ENCODE measurements around the gene EYA2.
"Not testable (repeated sequence)": the region's sequence is repeated elsewhere in the genome, so short reads cannot be mapped to it uniquely, and the experiment has no call there.

Gene EYA2, protein sequence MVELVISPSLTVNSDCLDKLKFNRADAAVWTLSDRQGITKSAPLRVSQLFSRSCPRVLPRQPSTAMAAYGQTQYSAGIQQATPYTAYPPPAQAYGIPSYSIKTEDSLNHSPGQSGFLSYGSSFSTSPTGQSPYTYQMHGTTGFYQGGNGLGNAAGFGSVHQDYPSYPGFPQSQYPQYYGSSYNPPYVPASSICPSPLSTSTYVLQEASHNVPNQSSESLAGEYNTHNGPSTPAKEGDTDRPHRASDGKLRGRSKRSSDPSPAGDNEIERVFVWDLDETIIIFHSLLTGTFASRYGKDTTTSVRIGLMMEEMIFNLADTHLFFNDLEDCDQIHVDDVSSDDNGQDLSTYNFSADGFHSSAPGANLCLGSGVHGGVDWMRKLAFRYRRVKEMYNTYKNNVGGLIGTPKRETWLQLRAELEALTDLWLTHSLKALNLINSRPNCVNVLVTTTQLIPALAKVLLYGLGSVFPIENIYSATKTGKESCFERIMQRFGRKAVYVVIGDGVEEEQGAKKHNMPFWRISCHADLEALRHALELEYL

DNA sequence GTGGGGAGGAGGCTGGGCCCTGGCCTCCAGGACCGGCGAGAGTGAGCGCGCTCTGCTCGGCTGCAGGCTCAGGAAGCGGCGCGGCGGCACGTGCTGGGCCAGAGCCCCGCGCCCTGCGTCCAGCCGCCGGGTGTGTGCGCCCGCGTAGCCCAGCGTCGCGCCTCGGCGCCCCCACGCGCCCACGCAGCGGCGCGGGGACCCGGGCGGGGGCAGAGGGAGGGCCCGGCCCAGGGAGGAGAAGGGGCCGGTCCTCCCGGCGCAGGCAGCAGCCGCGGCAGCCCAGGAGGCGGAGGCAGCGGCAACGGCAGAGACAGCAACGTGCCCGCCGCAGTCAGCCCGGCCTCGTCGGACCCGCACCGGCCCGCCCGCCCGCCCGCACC lies at the start of gene EYA2:
TSS of gene EYA2 (plus strand) at position 265 of the 380 bp plus-strand sequence. CDS start 95,168 bp downstream, outside the sequence.
- DNase-seq = no peak

DNA sequence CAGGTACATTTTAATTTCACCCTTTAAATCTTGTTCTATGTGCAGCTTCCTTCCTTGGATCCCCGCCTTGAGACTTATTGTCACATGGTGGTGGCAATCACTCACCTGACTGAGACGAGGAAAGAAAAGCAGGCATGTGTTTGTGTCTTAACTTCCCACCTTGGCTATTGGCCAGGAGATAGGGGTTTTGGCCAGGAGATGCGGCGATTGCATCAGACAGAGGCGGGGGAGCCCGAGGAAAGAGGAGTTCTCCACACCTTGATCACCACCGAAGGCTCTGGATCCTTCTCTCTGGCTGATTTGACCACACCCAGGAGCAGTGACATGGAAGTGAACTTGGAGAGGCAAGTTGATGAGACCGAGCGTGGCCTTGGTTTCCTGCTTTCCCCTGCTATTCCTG lies 49.7 kb upstream of the EYA2 start:
- no peak for DNase-seq

DNA sequence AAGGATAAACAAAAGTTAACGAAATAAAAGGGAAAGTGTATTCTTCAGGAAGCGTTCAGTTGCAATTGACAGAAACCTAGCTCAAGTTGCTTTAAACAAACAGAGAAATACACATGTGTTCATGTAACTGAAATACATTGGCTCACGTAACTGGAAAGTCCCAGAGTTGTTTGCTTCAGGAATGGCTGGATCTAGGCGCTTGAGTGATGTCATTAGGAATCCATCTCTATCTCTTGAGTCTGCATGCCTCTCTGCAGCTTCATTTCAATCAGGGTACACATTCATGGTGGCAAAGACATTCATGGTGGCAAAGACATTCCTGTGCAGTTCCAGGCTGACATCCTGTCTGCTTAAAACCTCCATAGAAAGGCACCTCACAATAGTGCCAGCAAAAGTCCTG lies 45.4 kb upstream of the EYA2 start:
- DNase-seq = no peak

DNA sequence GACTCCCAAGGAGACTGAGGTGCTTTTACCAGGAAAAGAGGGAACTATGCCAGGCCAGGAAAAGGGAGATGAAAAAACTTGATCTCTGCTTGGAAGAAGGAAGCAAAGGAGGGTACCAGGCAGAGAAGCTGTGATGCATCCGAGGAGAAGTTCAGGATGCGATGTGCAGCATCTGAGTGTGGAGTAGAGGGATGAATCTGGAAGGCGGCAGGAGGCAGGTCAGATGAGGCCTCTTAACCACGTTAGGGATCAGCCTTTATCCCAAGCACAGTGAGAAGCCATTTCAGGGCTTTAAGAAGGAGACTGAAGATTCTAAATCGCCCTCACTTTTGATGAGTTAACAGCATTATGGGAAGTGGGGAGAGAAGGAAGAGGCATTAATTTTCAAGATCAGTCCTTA lies 44.9 kb upstream of the EYA2 start:
- no peak for DNase-seq

DNA sequence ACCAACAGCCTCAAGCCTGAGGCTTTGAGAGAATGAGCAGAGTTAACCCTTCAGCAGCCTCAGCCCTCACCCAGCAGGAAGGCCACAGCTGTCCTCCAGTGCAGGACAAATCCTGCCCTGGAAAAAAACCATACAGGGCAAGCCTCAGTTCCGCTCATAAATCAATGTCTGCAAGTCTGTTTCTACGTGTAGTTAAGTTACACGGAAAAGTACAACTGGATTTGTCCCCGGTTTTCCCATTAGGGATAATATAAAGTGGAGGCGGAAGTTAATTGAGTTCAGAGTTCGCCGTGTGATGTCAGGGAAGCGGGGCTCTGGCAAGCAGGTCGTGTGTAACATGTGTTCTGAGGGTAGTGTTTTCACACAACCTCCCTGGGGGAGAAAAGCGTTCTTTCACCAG lies 44.2 kb upstream of the EYA2 start:
- DNase-seq = no peak

DNA sequence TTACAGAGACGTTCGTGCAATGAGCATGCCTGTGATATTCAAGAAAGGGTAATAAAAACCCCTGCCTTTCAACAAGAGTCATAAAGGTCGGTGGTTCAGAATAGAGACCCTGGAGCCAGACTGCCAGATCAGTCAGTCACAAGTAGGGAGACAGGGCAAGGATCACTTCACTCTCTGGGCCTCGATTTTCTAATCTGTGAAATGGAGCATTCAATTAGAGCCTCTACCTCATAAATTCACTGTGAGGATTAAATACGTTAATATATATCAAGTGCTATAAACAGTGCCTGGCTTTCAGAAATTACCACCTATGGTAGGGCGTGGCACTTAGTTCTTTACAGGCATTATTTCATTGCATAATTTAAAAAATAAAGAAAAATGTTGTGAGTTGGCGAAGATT lies 43.7 kb upstream of the EYA2 start:
- no peak for DNase-seq

DNA sequence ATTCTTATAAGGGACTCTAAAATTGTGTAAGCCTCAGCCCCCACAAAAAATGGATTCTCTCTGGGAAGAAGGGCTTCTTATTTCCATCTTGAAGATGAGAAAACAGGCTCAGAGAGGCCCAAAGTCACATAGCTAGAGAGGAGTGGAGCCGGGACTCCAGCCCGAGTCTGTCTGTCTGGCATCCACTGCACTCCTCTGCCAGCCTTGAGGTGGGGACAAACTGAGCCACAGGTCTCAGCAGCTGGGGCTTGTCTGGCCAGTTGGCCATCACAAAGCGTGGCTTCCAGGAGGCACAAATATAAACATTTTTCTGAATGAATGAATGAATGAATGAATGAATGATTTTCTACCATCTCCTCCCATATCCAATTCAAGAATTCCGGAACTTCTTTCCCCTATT lies 42.9 kb upstream of the EYA2 start:
- no peak for DNase-seq

DNA sequence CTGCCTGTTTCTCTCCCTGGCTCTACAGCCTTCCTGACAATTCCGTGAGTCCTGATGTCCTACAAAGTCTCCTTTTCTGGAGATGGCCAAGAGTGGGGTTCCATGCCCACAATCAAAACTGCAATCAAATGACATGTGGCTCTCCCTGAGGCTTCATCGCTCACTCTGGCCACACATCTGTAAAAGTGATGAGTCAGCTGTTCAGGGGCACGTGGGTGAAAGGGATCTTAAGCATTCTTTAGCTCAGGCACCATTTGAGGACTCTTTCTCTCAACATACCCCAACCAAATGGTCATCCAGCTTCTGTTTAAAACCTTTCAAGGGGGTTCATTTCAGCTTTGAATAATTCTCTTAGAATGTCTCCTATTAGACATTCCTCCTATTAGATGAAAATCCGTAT lies 42.3 kb upstream of the EYA2 start:
- DNase-seq = no peak

DNA sequence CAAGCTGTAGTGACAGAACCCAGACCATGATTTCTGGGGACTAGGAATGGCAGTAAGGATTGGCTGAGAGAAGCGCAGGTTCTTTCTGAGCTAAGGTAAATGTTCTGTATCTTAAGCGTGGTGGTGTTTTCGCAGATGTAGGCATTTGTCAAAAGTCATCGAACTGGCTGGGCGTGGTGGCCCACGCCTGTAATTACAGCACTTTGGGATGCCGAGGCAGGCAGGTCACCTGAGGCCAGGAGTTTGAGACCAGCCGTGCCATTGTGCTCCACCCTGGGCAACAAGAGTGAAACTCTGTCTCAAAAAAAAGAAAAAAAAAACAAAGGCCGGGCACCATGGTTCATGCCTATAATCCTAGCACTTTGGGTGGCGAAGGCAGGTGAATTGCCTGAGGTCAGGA lies 40.7 kb upstream of the EYA2 start:
- no peak for DNase-seq

DNA sequence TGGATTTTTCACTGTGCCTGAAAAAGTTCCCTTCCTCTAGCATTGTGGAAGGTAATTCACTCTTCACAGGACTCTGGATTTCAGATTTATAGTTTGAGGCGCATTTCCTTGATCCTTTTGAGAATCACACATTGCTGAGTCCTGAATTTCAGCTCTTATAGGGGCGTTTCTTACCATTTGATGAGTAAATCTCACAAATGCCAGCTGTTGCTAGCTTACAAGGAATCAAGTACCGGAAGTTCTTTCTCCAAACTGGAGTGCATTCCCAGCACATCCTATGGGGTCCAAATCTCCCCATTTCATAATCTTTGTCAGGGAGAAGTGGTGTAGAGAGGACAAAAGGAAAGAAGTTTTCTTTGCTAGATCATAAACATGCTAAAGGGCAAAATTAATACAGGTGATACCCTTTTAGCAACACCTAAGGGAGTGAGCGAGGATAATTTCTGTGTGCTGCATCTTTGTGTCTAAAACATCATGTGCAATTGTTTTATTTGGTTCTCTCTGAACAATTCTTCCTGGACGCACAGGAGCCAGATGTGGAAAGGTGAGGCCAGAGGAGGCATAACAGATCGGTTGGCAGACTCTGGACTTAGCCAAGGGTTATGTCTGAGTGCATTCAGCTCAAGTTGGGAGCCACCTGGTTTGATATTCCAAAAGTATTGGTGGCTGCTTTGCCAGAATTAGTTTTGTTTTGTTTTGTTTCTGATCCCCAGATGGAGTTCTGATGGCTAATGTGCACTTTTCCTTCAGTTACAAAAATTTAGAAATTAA lies 37.4 kb upstream of the EYA2 start:
- no peak for DNase-seq

DNA sequence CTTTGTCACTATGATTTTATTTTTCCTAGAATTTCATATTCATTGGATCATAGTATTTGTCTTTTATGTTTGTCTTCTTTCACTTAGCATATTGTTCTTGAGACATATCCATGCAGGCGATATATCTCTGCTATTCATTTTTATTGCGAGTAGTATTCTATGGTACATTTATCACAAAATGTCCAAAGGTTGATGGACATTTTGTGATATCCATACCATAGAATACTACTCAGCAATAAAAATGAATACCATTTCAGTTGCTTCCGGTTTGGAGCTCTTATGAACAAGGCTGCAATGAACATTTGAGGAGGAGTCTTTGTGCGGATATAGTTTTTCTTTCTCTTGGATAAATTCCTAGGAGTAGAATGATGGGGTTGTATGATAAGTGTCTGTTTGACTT lies 28.8 kb upstream of the EYA2 start:
- DNase-seq = no peak

DNA sequence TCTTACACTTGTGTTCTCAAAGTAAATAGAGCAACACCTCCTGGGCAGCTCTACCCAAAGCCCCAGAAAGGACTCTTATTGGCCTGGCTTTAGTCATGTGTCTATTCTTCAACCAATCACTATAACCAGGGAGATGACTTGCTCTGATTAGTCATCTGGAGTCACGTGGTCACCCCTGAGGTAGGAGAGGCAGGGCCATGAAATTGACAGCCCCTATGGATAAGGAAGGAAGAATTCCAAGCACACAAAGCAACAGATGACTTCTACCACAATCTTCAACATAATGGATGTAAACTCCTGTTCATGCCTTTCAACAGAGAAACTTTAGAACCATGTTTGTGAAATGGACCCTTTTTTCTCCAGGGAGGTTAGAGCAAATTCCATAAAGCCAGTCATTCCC lies 24.6 kb upstream of the EYA2 start:
- no peak for DNase-seq

DNA sequence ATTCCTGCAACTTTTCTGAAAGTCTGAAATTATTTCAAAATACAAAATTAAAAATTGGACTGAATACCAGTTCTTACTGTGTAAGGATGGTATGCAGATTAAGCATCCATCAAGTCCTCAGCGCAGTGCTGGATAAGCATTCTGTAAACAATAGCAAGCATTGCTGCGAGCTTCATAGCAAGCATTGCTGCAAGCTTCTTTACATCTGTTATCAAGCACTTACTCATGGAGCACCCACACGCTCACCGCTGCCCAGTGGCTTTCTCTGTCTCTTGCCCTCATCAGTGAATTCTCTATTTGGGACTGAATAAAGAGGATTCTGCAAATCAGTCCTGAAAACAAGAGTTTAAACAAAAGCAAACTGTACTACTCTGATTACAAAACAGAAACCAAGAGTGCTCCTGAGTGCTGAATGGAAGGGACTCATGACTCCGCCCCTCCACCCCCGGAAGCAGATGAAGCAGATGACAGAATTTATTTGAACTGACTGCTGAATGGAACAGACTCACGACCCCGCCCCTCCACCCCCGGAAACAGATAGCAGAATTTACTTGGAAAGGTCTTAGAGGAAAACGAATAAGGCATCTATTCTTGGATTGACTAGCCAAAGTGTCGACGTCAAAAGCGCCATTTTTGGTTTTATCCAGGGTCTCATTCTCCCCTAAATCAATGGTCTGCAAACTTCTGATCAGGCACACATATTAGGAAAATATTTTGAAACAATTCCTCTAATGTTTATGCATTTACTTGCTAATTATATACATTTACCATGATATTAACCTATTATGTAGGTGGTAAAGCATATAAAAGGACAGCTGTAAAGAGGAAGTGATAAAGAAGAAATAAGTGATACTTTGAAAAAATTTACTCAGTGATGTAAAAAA lies 22.1 kb upstream of the EYA2 start:
- DNase-seq = no peak

DNA sequence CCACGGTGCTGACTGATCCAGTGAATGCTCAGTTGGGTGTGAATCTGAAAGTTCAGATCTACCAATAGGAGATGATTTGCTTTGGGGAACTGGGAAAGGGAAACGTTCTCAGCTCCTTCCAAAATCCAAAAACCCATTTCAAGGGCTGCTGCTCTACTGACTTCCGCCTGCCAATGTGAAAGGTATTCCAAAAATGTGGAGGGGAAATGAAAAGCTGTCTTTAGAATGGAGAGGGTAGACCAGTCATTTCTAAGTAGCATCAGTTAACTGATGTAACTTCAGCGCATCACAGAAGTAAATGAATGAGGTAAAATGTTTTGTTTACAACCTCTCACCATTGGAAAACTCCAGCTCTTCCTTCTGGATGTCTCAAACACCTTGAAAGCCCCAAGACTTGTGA lies 19.6 kb upstream of the EYA2 start:
- DNase-seq = no peak

DNA sequence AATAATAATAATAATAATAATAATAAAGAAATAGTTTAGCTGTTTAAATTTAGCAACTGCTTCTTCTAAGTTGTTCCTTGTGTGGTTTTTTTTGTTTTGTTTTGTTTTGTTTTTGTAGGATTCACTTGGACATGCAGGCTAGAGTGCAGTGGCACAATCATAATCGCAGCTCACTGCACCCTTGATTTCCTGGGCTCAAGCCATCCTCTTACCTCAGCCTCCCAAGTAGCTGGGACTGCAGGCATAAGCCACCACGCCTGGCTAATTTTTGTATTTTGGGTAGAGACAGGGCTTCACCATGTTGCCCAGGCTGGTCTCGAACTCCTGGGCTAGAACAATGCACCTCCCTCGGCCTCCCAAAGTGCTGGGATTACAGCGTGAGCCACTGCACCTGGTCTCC lies 15.3 kb upstream of the EYA2 start:
- no peak for DNase-seq

DNA sequence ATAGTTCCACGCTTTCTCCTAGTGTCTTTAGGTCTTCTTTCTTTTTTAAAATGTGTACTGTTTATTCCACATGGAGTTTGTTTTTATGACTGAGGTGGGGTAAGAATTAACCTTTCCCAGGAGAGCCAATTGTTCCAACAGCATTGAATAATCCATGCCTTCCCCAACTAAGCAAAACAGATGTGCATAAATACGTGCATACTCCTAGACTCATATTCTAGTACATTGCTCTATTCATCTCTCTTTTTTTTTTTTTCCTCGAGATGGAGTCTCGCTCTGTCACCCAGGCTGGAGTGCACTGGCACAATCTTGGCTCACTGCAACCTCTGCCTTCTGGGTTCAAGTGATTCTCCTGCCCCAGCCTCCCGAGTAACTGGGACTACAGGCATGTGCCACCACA lies 14.7 kb upstream of the EYA2 start:
- DNase-seq = not testable (repeated sequence)

DNA sequence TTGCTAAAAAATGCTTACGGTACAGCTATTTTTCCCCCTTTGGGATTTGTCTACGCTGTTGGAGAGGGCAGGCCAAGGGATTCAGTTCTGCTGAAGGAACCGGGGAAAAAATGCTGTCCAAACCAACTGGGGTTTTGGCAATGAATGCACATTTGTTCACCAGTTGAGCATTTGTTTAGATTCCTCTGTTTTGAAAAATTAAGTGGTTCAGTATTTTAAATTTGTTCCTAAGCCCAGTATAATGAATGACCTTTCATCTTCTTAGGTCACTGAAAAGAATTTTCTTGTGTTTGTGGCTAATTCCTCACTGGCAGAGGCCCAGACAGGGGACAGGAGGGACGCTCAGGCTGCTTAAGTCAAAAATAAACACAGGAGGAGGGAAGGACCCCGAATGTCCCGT lies 10.8 kb upstream of the EYA2 start:
- DNase-seq = no peak

DNA sequence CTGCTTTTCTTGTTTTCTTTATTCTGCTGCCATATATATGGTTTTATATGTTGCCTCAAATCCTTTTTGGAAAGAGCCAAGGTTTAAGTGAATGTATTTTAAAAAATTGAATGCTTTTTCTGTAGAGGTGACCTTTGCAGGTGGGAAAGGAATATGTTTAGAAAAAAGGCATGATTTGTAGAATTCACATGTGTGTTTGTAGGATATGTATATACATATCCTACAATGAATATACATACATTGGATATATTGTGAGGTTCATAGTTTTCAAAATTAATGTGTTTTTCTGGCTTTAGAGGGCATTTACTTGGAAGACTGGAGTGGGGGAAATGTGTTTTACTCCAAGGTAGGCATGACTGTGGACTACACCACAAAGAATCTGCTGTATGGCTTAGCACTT lies 4.0 kb upstream of the EYA2 start:
- no peak for DNase-seq

DNA sequence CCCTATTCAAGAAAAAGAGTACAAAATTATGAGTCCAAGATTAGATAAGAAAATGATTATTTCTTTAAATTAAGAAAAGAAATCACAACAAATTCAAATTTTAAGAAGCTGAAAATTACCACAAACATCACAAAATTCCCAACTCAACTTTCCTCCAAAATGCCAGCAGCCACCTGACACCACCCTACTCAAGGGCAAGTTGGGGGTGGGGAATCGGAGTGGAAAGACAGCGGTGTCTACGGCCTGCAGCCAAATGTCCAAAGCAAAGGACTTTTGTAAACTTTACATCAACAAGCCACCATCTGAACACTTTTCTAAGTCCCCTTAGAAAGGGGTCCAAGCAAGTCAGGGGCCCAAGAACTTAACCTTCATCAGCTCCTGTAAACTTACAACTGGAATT lies 1.6 kb upstream of the EYA2 start:
- no peak for DNase-seq

DNA sequence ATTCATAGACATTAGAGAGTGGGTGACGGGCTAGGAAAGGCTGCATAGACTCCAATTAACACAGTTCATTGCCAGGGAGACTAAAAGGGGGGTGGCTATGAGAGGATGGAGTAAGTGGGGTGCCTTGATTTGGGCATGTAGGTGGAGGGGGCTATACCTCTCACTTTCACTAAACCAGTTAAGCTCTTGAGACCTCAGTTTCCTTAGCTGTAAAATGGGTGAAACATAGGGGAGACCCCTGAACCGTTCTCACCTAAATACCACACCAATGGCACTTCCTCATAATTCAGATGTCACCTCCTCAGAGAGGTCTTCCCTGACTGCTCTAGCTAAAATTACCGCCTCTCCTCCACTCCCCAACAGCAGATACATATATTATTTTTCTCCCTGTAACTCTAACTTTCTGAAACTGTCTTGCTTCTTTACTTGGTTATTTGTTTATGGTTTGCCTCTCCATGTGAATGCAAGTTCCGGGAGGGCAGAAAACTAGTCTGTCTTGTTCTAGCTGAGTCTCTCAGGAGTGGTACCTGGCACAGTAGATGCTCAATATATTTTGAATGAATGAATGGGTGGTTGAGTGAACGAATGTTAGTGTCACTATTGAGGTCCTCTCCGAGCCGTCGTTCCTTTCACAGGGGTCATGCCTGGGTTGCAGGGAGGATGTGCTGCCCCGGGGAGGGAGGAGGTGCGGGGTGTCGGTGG lies 615 bp upstream of the EYA2 start:
- DNase-seq = no peak

DNA sequence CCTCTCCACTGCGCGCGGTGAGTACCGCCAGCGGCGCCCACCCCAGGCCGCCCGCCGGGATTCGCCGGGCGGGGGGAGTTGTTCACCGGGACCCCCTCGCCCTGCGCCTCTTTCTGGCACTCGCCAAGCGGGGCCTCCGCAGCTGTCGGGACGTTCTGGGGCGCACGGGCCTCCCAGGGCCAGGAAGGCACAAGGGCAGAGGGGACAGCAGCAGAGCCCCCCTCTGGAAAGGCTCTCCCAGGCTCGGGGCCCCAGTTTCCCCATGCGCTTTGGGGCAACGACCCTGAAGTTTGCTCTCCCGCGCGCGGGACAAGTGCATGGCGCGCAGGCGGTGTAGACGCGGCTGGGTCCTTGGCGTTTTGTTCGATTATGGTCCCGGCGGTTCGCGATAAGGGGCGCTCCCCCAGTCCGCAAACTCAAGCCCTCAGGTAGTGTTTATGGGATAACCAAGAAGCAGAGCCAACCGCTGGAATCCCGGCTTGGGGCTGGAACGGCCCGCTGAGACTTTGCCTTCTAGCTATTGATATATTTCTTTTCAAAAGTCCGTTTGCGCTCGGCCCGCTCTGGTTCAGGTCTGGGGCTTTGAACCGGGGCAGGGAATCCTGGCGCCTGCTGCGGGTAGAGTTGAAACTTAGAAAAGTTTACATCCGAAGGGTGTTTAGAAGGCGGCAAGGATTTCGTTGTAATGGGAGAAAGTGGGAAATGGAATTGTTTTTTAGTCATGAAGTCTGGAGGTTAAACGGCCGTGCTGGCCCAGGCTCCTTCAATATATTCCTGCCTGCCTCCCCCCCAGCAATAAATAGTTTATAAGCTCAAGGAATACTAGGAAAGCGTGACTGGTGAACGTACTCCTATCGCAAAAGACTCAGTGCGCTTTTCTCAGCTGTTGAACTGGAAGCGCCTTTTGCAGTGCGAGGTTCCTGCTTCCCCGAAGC lies 595 bp downstream of the EYA2 start:
- no peak for DNase-seq

DNA sequence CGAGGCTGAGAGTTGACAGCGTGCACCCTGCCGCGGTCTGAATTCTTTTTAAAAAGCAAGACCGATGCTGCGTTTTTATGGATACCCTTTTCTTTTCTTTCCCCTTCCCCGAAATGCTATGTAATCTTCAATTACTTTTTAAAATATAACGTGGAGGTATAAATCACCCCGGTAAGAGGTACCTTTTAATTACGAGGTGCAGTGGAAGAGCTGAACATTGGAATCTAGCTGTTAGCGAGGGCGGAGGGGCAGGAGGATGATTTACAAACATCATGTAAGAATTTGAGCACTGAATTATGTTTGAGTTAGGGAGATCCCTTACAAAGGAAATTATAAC lies 1.2 kb downstream of the EYA2 start:
- DNase-seq = no peak

Data from NCI-H446 treated with DMSO at 0.1 percent for 48 hours (cell line).